K562 (cell line): ENCODE results near the gene ANKH. TPM values are rescaled to one million over a fixed set of nuclear protein-coding genes. Genes with fewer than 3 reads are reported as not detected.
"Not testable (repeated sequence)": the region's sequence is repeated elsewhere in the genome, so short reads cannot be mapped to it uniquely, and the experiment has no call there.

Source experiments
- ATAC-seq: fragments of 200-7000 bp; cut with Tn5 transposase; 3 replicates; pipeline ENCODE4 v1.9.1; 2020; ENCODE audit warnings: moderate library complexity
- BruUV-seq: library from RNA; stranded (reverse); fragments of 400-500 nt; replicated peaks from 2 replicates; lab custom pipeline; 2021; lab: Mats Ljungman, UMichigan
- CTCF ChIA-PET: fragments of 300-600 bp; formaldehyde crosslinking; extraction: SDS; loops from one replicate; lab custom pipeline; 2021; ENCODE audit warnings: low intra/inter-chr PET ratio; lab: Yijun Ruan, JAX
- POLR2A ChIA-PET: fragments of 300-600, 350-650 bp; sonication (Branson Sonifier 250); formaldehyde crosslinking; extraction: SDS; loops from one replicate; lab custom pipeline; 2021; ENCODE audit warnings: antibody characterized with exemption, inconsistent platforms; lab: Yijun Ruan, JAX
- DNase-seq, 4 experiments: peaks; one replicate each; pipeline versions ENCODE4 v3.0.0 to v3.0.0-alpha.2; 2011 to 2018; ENCODE audit warnings: low spot score in 3 of 4, mixed read lengths in 3 of 4; ENCODE audit errors: extremely low read depth in 1 of 4
- FAIRE-seq: peaks from 2 replicates; lab custom pipeline; 2011; peaks lifted over from hg19 to GRCh38; lab: Jason Lieb, UNC
- H2AFZ ChIP-seq: 2 replicates; pipeline ENCODE4 v1.6.0; 2011; ENCODE audit warnings: low read depth, low read length, control low read depth, inconsistent platforms
- H3K27ac ChIP-seq: fragments of 200-600 bp; 3 replicates; pipeline ENCODE4 v1.8.0; 2011; ENCODE audit warnings: low read depth, mild to moderate bottlenecking, control low read depth, inconsistent platforms, low read length, moderate library complexity, mixed read lengths; ENCODE audit errors: extremely low read depth
- H3K27me3 ChIP-seq, 2 experiments: fragments of 300-600 bp in 1 of 2; 2 replicates in 1 of 2; 3 replicates in 1 of 2; pipeline versions ENCODE4 v1.6.0 to v1.8.0; 2011; ENCODE audit warnings: inconsistent platforms in 2 of 2, low read length in 2 of 2, mild to moderate bottlenecking in 1 of 2, mixed read lengths in 1 of 2, moderate library complexity in 1 of 2; ENCODE audit not compliant: control insufficient read depth in 2 of 2, insufficient read depth in 2 of 2
- H3K36me3 ChIP-seq: fragments of 300-600 bp; 3 replicates; pipeline ENCODE4 v1.8.0; 2011; ENCODE audit warnings: mild to moderate bottlenecking, low read length, inconsistent platforms; ENCODE audit not compliant: control insufficient read depth, insufficient read depth
- H3K4me1 ChIP-seq, 2 experiments: fragments of 200-600 bp in 1 of 2; replicated peaks in 1 of 2; 2 replicates in 1 of 2; 3 replicates in 1 of 2; pipeline versions ENCODE4 v1.5.1 to v1.8.0; 2011; ENCODE audit warnings: inconsistent platforms in 2 of 2, low read length in 2 of 2, mild to moderate bottlenecking in 1 of 2, mixed read lengths in 1 of 2, moderate library complexity in 1 of 2; ENCODE audit not compliant: control insufficient read depth in 2 of 2, insufficient read depth in 2 of 2
- H3K4me2 ChIP-seq: 2 replicates; pipeline ENCODE4 v1.6.1; 2011; ENCODE audit warnings: low read length, control low read depth, inconsistent platforms, mixed read lengths; ENCODE audit not compliant: insufficient read depth
- H3K4me3 ChIP-seq: fragments of 200-600 bp; sonication (generic), shearing (Covaris generic); 2 replicates; pipeline ENCODE4 v1.5.1; 2016; ENCODE audit warnings: control low read depth, inconsistent platforms
- H3K79me2 ChIP-seq: fragments of 200-600 bp; 3 replicates; pipeline ENCODE4 v1.8.0; 2011; ENCODE audit warnings: low read length, inconsistent platforms; ENCODE audit not compliant: control insufficient read depth, insufficient read depth
- H3K9ac ChIP-seq, 2 experiments: 2 replicates each; pipeline versions ENCODE4 v1.6.0 to v1.6.1; 2011; ENCODE audit warnings: low read depth in 2 of 2, low read length in 2 of 2, control low read depth in 1 of 2, inconsistent platforms in 1 of 2, mild to moderate bottlenecking in 1 of 2, mixed read lengths in 1 of 2; ENCODE audit not compliant: insufficient read depth in 1 of 2
- H3K9me1 ChIP-seq: one replicate; pipeline ENCODE4 v1.6.0; 2011; ENCODE audit warnings: inconsistent platforms, mild to moderate bottlenecking, low read length, moderate library complexity; ENCODE audit not compliant: control insufficient read depth, insufficient read depth
- H3K9me3 ChIP-seq: replicated peaks from 2 replicates; pipeline ENCODE4 v1.5.1; 2011; ENCODE audit warnings: low read depth, low read length, inconsistent platforms; ENCODE audit not compliant: control insufficient read depth, insufficient read depth
- H4K20me1 ChIP-seq: replicated peaks from 2 replicates; pipeline ENCODE4 v1.6.1; 2011; ENCODE audit warnings: low read length, inconsistent platforms, mixed read lengths; ENCODE audit not compliant: control insufficient read depth, insufficient read depth
- FOSL1 ChIP-seq: fragments of 200-800 bp; sonication (Bioruptor generic); conservative IDR thresholded peaks from 2 replicates; pipeline ENCODE4 v1.6.1; 2016; ENCODE audit warnings: missing genetic modification characterization, missing compliant biosample characterization
- JUNB ChIP-seq: fragments of 450-650 bp; formaldehyde crosslinking; conservative IDR thresholded peaks from 2 replicates; pipeline ENCODE4 v1.4.0; 2020; ENCODE audit warnings: mild to moderate bottlenecking
- STAT5A ChIP-seq: IDR thresholded peaks from 2 replicates; pipeline ENCODE4 v1.6.1; 2012; ENCODE audit warnings: low read length, inconsistent platforms, borderline replicate concordance
- ZNF77 ChIP-seq: fragments of 250-450 bp; sonication (Bioruptor Pico); IDR thresholded peaks from 2 replicates; pipeline ENCODE4 v1.5.0; 2020
- WGBS: fragments of 100-300 bp; shearing (Covaris generic); methylation state at CpG from one replicate; pipeline ENCODE4 v1.1.6; 2016; ENCODE audit warnings: low coverage, mixed read lengths; ENCODE audit not compliant: insufficient coverage; ENCODE audit errors: missing lambda C conversion rate; 5-methylcytosine and 5-hydroxymethylcytosine counted together
- in situ Hi-C: fragments of 300-500 bp; cut with MboI; formaldehyde crosslinking; loops from 4 replicates; pipeline ENCODE4 v1.15.0; 2018; ENCODE audit warnings: inconsistent platforms, mixed read lengths
- intact Hi-C: fragments of 100-400 bp; cut with micrococcal nuclease; formaldehyde crosslinking; loops from 2 replicates; pipeline ENCODE4 v1.14.2; 2022
- polyA plus RNA-seq, 8 experiments: library from polyadenylated mRNA; depleted of rRNA in 4 of 8; stranded (reverse) in 5 of 8; unstranded in 3 of 8; fragments of >200 nt; fragmentation: Nextera tagmentation in 2 of 8; fragmentation: Illumina TruSeq in 1 of 8; extraction: Ambion mirVana in 2 of 8; extraction: Trizol in 1 of 8; gene quantifications; 2 replicates each; pipeline versions ENCODE4 v1.2.1 to v1.2.3, GENCODE V29; 2011 to 2014; ENCODE audit warnings: inconsistent platforms in 1 of 8, missing spikeins in 1 of 8
- total RNA-seq, 7 experiments: library from RNA; depleted of rRNA in 6 of 7; stranded (reverse); fragments of >200 nt in 6 of 7; fragmentation: Illumina TruSeq in 2 of 7; extraction: Trizol in 2 of 7; gene quantifications; 2 replicates each; pipeline versions ENCODE4 v1.2.1 to v1.2.3, GENCODE V29; 2011 to 2021; ENCODE audit warnings: low replicate concordance in 1 of 7

The ANKH gene
- total and polyA plus RNA-seq, 9 of the 15 experiments (the other 6 are each of a cell fraction or from before 2014, with no cell fraction given), result 0.79 to 12.2 (median 4.5) TPM

DNA sequence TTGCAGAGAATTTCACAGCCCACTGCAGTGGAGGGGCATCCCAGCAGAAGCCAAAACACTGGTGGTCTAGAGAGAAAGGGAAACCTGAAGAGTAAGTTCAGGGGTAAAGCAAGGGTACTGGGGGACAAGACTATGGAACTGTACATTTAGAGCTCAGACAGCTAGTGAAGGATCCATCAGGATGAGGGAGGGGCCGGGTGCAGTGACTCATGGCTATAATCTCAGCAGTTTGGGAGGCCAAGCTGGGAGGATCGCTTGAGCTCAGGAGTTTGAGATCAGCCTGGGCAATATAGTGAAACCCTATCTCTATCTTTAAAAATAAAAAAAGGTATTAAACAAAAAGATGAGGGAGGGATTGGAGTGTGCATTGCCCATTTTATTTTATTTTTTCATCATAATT lies 7.8 kb upstream of the ANKH start:
- ChIA-PET POLR2A (interaction anchor here (0.6 kb wide), 1 partner anchor 19 kb away, joined by 5 read pairs; no protein-coding TSS in a partner anchor), CTCF (no interaction called here)
- ATAC-seq, result no peak
- H3K27me3 ChIP-seq, result peaks cover 4 to 12% of the 10 kb centered on the region in 2 experiments
- in situ Hi-C loops, result no loop called here
- no peak overlapping the region for H3K4me3 ChIP-seq
- 0% methylated on average over 2 of the region's 2 CpGs for WGBS
- no peaks in the 10 kb centered on the region for H4K20me1 ChIP-seq
- H3K9me3 ChIP-seq, result no peaks in the 10 kb centered on the region; the same call in 1 of the 2 replicates
- FAIRE-seq, result no peak
- no peak overlapping the region for H3K9ac ChIP-seq
- no peaks in the 10 kb centered on the region for H3K79me2 ChIP-seq
- H3K27ac ChIP-seq, result no peak overlapping the region
- no peaks in the 10 kb centered on the region for H3K36me3 ChIP-seq
- TF ChIP-seq FOSL1 (tag) (0 out of 2 replicates have a peak, but pooled peaks have one; percentile 20), JUNB (CRISPR knock-in tag) (no peak), STAT5A (no peak), ZNF77 (no peak)
- BruUV-seq, result no TSS peak
- H3K9me1 ChIP-seq, result no peaks in the 10 kb centered on the region
- H3K4me1 ChIP-seq, result no peaks in the 10 kb centered on the region
- no peak for DNase-seq
- H3K4me2 ChIP-seq, result no peak overlapping the region
- intact Hi-C loops, result loop anchor here (10.0 kb wide), 2 partner anchors 125 to 155 kb away; no protein-coding TSS in a partner anchor
- H2AFZ ChIP-seq, result no peak overlapping the region

DNA sequence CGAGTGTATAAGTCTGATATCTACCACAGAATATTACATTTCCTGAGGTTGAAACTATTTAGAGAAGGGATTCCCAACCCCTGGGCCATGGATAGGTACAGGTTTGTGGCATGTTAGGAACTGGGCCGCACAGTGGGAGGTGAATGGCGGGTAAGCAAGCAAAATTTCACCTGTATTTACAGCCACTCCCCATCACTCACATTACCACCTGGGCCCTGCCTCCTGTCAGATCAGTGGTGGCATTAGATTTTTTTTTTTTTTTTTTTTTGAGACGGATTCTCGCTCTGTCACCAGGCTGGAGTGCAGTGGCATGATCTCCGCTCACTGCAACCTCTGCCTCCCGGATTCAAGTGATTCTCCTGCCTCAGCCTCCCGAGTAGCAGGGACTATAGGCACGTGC lies 6.6 kb upstream of the ANKH start:
- POLR2A ChIA-PET, FAIRE-seq: not testable (repeated sequence)
- WGBS, result 3% methylated on average over 7 of the region's 9 CpGs

More for the DNA sequence above, 6.6 kb upstream of the ANKH start:
- CTCF ChIA-PET, H4K20me1 ChIP-seq, H3K9me1 ChIP-seq, ATAC-seq, H3K79me2 ChIP-seq, H3K9ac ChIP-seq, H3K27ac ChIP-seq, H3K4me3 ChIP-seq, H3K36me3 ChIP-seq, DNase-seq, H3K4me2 ChIP-seq, H2AFZ ChIP-seq, H3K9me3 ChIP-seq, in situ Hi-C loops, BruUV-seq, H3K4me1 ChIP-seq: not testable (repeated sequence)
- intact Hi-C loops, result loop anchor here (10.0 kb wide), 2 partner anchors 127 to 153 kb away; no protein-coding TSS in a partner anchor
- H3K27me3 ChIP-seq, result peaks cover 8 to 12% of the 10 kb centered on the region in 2 experiments
